ENCODE results near the gene ACO2.
"Not testable (repeated sequence)": the region's sequence is repeated elsewhere in the genome, so short reads cannot be mapped to it uniquely, and the experiment has no call there.

ACO2 gene

DNA sequence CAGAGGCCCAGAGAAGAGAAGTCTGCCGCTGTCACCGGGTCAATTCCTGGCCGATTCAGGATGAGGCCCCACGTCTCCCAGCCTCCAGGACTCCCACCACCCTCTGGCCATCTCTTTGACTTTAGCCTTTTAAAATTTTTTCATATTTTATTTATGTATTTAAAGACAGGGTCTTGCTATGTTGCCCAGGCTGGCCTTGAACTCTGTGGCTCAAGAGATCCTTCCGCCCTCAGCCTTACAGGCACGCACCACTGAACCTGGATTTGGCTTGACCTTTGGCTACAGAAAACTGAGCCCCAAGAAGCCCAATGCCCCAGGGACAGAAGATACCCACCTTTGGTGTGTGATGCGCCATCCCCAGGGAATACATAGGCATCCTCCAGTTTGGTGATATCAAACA lies 71.4 kb downstream of the ACO2 start:
- DNase-seq (ENCODE audit: low read depth in 2 of 2) = no peak

DNA sequence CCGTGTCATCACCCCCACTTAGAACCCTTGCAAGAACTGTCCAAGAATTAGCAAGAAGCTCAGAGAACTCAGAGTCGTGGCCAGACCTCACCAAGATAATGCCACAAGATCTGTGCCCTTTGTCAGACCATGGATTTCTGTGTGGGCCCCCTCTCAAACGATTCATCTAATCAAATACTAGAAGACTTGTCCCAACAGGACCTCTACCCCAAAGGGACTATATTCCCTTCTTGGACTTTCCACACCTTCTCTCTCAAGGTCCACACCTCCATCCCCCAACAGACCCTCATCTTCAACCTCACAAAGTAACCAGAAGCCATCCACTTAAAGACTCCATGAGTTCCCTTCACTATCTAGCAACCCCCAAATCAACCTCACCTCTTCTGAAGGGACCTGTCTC lies 72.6 kb downstream of the ACO2 start:
- no peak for DNase-seq (ENCODE audit: low read depth in 2 of 2)

- no peak for DNase-seq (ENCODE audit: low read depth in 2 of 2)
These were observed 73.3 kb downstream of the ACO2 start for GRCh38 chr22:41542224-41542623.

DNA sequence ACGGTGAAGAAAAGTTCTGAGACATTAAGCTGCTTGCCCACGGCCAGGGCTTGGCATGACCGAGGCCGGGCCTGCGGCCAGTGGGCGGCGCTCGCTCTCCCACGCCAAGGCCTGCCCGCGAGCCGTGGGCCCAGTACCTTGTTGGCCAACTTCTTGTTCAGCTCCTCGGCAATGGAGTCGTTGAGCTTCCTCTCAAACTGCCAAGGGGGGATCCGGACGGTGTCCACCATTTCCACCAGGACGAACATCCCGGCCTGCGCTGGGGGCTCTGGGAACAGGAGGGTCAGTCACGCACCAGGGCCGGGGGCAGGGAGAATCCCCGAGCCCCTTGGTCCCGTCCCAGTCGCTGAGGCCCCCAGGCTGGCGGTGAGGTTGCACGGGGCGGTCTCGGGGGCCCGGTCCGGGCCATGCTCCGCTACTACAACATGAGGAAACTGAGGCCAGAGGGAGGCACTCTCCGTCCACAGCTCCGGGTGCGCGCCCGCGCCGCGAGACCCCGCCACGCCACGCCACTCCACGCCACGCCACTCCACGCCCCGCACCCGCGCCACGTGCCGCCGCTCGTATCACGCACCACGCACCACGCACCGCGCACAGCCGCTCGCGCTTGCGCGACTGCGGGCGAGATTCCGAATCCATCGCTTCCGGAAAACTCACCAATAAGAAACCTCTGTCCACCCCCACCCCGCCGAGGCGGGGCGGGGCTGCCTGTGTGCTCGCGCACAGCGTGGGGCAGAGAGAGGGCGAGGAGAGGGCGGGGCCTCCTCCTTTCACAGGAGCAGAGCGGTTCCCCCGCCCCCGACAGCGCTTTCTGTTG lies 75.1 kb downstream of the ACO2 start, which contains the start of gene POLR3H:
POLR3H (minus strand) TSS at position 617 of the 817 bp plus-strand sequence; CDS start at position 248, 369 bp downstream.
- peak; percentile 91 to 94 for DNase-seq (ENCODE audit: low read depth in 2 of 2)

- no peak for DNase-seq (ENCODE audit: low read depth in 2 of 2)
These were observed 76.0 kb downstream of the ACO2 start for GRCh38 chr22:41544671-41545476.

- no peak for DNase-seq (ENCODE audit: low read depth in 2 of 2)
These were observed 79.9 kb downstream of the ACO2 start for GRCh38 chr22:41548830-41549211.

- no peak for DNase-seq (ENCODE audit: low read depth in 2 of 2)
These were observed 82.1 kb downstream of the ACO2 start for GRCh38 chr22:41550952-41551491.

- no peak for DNase-seq (ENCODE audit: low read depth in 2 of 2)
These were observed 83.1 kb downstream of the ACO2 start for GRCh38 chr22:41551877-41552582.

DNA sequence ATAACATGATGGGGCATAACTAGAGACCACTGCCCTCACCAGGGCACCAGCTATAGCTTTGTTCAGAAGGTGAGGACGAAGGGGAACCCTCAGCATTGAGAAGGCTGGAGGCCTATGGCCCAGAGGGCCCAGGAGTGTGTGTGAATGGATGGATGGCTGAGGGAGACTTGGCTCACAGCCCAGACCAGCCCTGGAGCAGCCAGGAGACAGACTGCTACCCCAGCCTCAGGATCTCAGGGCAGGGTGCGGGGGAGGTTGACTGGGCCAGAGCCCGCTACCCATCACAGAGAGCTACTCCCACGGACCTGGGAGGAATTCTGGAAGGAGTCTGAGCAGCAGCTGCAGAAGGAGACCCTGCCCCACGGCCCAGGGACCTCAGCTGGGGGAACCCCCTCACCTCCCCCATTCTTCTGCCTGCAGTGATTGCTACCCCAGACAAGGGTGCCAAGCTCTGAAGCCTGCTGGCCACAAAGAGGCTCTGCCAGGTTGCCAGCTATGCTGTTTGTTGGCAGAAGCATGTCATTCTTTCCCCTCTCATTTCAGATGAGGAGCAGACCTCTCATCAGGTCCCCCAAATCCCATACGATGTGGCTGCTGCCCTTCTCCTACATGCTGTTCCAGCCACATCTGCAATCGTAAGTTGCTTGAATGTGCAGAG lies 86.5 kb downstream of the ACO2 start:
- no peak for DNase-seq (ENCODE audit: low read depth in 2 of 2)

- DNase-seq (ENCODE audit: low read depth in 2 of 2) = no peak
These were observed 87.6 kb downstream of the ACO2 start for GRCh38 chr22:41556561-41556960.

DNA sequence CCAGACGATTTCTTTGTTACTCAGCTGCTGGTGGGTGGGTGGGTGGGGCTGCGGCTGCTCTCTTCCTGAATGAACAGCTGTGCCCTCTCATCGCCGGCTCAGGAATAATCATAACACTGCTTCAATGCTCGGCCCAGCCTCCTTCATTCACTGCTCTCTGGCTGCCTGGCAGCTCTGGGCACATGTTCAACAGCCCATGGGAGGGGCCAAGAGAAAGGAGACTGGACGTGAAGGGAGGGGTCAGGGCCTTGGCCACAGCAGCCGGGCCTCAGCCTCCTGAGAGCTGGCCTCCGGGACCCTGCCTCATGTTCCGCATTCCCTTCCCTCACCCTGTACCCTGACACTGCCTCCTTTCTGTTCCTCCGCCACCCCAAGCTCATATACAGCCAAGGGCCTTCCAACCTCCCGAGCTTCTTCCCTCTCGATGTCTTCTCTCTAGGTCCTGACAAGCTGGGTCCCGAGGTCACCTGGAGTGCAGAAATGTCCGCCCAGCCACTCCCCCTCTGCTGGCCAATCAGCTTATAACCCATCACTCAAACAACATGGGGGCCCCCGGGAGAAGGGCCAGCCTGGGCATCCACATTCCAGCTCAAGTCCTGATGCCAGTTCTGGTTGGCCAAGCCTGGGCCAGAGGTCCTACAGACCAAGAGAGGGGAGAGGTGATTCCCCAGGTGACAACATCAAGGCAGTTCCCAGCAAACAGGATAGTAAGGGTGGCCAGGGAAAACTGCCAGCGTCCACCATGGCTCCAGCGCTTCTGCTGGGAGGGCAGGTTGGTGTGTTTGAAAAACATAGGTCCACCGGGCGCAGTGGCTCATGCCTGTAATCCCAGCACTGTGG lies 88.7 kb downstream of the ACO2 start:
- no peak for DNase-seq (ENCODE audit: low read depth in 2 of 2)

GRCh38 chr22:41558241-41558630 lies 89.3 kb downstream of the ACO2 start:
- not testable (repeated sequence) for DNase-seq (ENCODE audit: low read depth in 2 of 2)

DNA sequence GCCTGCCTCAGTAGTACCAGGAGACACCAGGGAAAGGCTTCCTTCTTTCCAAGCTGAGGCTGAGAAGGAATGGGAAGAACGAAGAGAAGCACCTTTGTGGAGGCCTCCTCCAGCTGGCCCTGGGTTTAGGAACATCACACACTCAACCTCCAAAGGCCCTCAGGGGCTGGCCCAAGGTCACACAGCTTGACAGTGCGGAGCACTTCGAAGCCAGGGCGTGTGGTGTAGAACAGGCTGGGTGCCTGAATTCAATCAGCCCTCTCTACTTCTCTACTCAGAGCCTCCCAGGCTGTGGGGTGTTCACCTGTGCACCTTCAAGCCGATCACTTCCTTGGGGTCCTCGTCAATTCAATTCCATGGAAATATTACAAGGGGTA lies 91.2 kb downstream of the ACO2 start:
- no peak for DNase-seq (ENCODE audit: low read depth in 2 of 2)

DNA sequence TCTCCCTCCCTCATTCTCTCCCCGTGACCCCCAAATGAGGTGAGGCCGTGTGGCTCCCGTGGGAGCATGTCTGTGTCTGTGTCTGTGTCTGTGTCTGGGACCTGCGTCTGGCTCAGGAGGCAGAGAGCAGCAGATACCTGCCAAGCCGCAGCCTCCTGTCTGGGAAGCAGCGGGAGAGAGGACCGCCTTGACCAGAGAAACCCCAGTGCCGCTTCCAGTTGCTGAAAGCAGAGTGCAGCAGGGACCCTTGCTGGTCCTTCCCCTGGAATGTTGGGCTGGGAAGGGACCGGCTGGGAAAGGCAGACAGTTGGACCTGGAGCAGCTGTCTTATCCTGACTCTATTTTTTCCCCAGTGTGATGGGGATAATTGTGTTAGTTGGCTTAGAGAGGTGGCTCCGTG lies 92.4 kb downstream of the ACO2 start:
- DNase-seq (ENCODE audit: low read depth in 2 of 2) = no peak

DNA sequence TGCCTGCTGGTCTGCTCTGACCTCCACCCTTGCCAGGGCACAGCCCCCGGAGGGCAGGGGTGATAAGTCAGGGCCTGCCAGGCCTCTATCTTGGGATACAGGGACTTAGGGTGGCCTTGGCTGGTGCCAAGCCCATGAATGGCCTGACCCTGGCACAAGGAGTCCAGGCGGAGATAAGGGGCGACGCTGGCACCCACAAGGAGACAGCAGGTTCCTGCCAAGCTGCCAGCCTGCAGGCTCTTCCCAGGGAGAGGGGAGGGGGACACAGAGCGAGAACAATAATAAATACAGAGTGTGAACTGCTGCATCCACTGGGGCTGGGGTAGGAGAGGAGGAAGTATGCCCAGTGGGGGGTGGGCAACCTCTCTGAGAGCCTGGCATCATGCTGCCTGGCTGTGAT lies 92.9 kb downstream of the ACO2 start:
- DNase-seq (ENCODE audit: low read depth in 2 of 2) = no peak

DNA sequence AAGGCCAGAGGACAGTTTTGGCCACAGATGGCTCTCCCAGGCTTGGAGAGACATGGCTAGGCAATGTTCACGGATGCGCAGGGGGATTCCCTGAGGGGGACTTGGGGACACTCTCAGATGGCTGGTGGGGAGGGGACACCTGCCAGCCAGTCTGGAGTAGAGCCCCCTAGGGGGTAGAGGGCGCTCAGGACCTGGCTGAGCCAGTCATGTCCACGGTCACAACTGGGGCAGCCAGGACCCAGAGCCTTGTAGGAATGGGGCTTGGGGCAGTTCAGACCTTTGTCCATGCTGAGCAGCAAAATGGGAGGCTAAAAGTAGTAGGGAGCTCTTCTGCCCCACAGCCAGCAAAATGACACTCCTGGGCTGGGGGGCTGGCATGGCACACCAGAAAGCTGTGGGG lies 93.5 kb downstream of the ACO2 start:
- DNase-seq (ENCODE audit: low read depth in 2 of 2) = no peak

DNA sequence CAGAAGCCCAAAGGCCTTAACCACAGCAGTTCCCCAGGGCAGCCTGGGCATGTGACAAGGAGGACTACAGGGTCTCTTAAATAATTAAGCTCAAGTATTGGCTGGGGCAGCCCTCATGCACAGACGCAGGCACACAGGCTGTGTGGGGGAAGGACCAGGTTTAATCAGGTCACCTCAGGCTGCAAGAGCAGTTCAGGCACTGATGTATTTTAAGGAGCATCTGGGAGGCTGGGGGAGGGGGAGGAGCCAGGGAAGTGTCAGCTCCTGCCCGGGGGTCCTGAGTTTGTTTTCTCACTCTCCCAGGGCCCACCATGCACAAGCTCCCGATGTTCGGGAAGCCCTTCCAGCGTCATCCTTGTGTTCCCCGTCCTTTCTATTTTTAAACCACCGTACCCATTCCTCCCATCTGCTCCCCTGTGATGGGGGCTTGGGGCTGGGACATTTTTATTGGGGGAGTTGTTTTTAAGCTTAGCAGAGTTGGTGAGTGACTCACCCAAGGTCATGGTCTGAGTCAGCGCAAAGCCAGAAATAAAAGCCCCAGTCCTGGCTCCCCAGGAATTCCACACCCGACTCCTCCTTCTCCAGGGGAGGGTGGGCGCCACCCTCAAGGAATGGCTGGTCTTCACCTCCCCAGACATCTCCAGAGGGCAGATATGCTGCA lies 94.3 kb downstream of the ACO2 start:
- no peak for DNase-seq (ENCODE audit: low read depth in 2 of 2)

DNA sequence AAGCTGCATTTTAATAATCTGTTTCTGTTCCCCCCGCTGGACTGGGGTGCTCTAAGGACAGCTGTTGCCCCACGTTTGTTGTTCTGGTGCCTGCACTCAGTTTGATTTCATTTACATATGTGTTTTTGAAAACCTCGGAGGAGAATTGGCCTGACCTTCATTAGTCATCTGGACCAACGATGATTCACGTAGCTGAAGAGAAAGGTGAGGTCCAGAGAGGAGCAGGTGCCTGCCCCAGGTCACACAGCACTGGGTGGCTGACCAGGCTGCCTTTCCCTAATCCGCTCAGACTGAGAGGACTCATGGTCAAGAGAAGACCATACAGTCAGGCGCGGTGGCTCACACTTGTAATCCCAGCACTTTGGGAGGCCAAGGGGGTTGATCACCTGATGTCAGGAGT lies 95.6 kb downstream of the ACO2 start:
- DNase-seq (ENCODE audit: low read depth in 2 of 2) = no peak

GRCh38 chr22:41565403-41566054 lies 96.6 kb downstream of the ACO2 start:
- no peak for DNase-seq (ENCODE audit: low read depth in 2 of 2)

DNA sequence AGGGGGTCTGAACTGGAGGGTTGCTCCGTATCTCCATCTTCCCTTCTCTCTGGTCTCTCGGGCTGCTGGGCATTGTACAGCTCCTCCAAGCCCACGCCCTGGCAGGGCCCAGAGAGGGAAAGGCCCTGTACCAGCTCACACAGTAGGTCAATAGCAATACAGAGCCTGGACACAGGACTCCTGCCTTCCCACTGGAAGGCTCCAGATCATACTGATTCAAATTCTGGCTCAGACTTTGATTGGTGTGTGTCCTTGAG lies 98.5 kb downstream of the ACO2 start:
- no peak for DNase-seq (ENCODE audit: low read depth in 2 of 2)

All from stimulated activated CD4-positive, alpha-beta T cell treated with anti-CD3 and anti-CD28 coated beads, Interleukin-1b, Interleukin-23, amount 100 ng/mL, for 1 hour (primary cell).